ENCODE results near the gene LRSAM1. TPM values are rescaled to one million over a fixed set of nuclear protein-coding genes. Genes with fewer than 3 reads are reported as not detected.

LRSAM1 gene
- total and polyA plus RNA-seq, 9 of the 15 experiments (the other 6 are each of a cell fraction or from before 2014, with no cell fraction given), result 0.07 to 16.2 (median 4.7) TPM

- TF ChIP-seq, protein P1, sequence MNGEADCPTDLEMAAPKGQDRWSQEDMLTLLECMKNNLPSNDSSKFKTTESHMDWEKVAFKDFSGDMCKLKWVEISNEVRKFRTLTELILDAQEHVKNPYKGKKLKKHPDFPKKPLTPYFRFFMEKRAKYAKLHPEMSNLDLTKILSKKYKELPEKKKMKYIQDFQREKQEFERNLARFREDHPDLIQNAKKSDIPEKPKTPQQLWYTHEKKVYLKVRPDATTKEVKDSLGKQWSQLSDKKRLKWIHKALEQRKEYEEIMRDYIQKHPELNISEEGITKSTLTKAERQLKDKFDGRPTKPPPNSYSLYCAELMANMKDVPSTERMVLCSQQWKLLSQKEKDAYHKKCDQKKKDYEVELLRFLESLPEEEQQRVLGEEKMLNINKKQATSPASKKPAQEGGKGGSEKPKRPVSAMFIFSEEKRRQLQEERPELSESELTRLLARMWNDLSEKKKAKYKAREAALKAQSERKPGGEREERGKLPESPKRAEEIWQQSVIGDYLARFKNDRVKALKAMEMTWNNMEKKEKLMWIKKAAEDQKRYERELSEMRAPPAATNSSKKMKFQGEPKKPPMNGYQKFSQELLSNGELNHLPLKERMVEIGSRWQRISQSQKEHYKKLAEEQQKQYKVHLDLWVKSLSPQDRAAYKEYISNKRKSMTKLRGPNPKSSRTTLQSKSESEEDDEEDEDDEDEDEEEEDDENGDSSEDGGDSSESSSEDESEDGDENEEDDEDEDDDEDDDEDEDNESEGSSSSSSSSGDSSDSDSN (IDR thresholded peaks at IDR 0.05; ENCODE audit: borderline replicate concordance in 1 of 2, low read depth in 2 of 2, low read length in 2 of 2), result peak in 1 of 2 experiments; percentile 21; a peak in 2 of 4 replicates
- TF ChIP-seq MITF (IDR thresholded peaks at IDR 0.05) (no peak), HDGF (IDR thresholded peaks at IDR 0.05) (no peak), TRIM25 (IDR thresholded peaks at IDR 0.05; ENCODE audit: borderline replicate concordance) (no peak), MAFK (IDR thresholded peaks at IDR 0.05; ENCODE audit: low read length) (no peak), ETV6 (IDR thresholded peaks at IDR 0.05; ENCODE audit: borderline replicate concordance in 1 of 2, low read depth in 2 of 2, low read length in 1 of 2) (no peak), ETV6 (CRISPR knock-in tag; IDR thresholded peaks at IDR 0.05; ENCODE audit: borderline replicate concordance) (no peak), CREB5 (CRISPR knock-in tag; IDR thresholded peaks at IDR 0.05) (no peak), GABPA (tag; conservative IDR thresholded peaks at IDR 0.05; ENCODE audit: low read depth) (peak; percentile 97), PHB2 (IDR thresholded peaks at IDR 0.05; ENCODE audit: low read depth) (no peak), PTRF (tag; IDR thresholded peaks at IDR 0.05) (no peak), E2F8 (IDR thresholded peaks at IDR 0.05; ENCODE audit: low read depth, partially characterized antibody) (no peak), MBD1 (CRISPR knock-in tag; IDR thresholded peaks at IDR 0.05) (no peak)
- TF ChIP-seq, protein P2, sequence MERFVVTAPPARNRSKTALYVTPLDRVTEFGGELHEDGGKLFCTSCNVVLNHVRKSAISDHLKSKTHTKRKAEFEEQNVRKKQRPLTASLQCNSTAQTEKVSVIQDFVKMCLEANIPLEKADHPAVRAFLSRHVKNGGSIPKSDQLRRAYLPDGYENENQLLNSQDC (CRISPR knock-in tag; IDR thresholded peaks at IDR 0.05), result peak; percentile 29; the same call in 1 of the 2 replicates
These were observed 27.2 kb upstream of the LRSAM1 start, which contains the start of gene ZNF79 (continued) for GRCh38 chr9:127423934-127424675.

Data from K562 (cell line).